ENCODE results near the gene LTB4R2. TPM values are rescaled to one million over a fixed set of nuclear protein-coding genes. Genes with fewer than 3 reads are reported as not detected.

Gene LTB4R2
- total and polyA plus RNA-seq, 2 experiments from 2014 or later = 0.45 to 3.5 TPM

DNA sequence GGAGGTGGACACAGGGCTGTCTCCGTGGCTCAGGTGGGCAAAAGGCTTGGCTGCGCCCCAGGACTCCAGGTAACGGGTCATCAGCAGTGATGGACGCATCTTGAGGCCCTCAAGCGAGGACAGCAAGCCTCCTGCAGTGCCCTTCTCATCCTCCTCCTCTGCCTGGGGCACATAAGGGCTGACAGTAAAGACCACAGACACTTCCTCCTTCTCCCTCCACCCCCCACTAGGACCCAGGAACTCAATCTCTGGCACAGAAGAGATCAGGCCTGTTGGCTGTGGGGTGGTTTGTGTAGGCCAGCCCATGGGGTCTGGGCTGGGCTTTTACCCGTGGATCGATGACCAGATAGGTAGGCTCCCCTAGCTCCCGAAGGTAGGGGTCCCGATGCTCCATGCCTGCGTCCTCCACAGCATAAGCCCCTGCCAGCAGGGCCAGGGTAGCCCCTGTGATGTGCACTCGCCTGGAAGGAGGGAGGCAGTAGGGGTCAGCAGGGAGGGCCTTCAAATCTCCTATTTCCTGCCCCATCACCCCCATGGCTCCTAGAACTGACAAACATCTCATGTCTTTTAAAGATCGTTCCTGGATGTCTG lies 19.2 kb downstream of the LTB4R2 start:
- Histone ChIP-seq H3K27ac (no peak overlapping the region), H3K4me2 (ENCODE audit: unreplicated experiment) (no peak overlapping the region), H3K36me3 (ENCODE audit: low read depth) (no peaks in the 10 kb centered on the region), H2AFZ (no peak overlapping the region), H3K9ac (no peak overlapping the region), H3K27me3 (replicated peaks; ENCODE audit: insufficient read depth) (no peaks in the 10 kb centered on the region), H3K9me3 (ENCODE audit: low read depth) (no peaks in the 10 kb centered on the region), H3F3A (ENCODE audit: insufficient read depth) (no peaks in the 10 kb centered on the region), H3K4me3 (no peak overlapping the region), H4K20me1 (ENCODE audit: insufficient read depth) (no peaks in the 10 kb centered on the region), H3K4me1 (ENCODE audit: insufficient read depth) (peaks cover 5% of the 10 kb centered on the region; the same call in 1 of the 2 replicates), H3K9me2 (ENCODE audit: insufficient read depth) (no peaks in the 10 kb centered on the region), H3K79me2 (ENCODE audit: insufficient read depth) (no peaks in the 10 kb centered on the region)
- WGBS, 2 experiments (ENCODE audit: low coverage in 1 of 2, low lambda C conversion rate in 2 of 2, missing lambda C conversion rate in 2 of 2) = 76 to 82% methylated on average over 12 of the region's 12 CpGs
- TF ChIP-seq EZH2 (IDR thresholded peaks at IDR 0.05; ENCODE audit: insufficient read depth, poor library complexity, severe bottlenecking) = no peak
- no peak for DNase-seq
- in situ Hi-C loops (cut with MboI) = no loop called here

DNA sequence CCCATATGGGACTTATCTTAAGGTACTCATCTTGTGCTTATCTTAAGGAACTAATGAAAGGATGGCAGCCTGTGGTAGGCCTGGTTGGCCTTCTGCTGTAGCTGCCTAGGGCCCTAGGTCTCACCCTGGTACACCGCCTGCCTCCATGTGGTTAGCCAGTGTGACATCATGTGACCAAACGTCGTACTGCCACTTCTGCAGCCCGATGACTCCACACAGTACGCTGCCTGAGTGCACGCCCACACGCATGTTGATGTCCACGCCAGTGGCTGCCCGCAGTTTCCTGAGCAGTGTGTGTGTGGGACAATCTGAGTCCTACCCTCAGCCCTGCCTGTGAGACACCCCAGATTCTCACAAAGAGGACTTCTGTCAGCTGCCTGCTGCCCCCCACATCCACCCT lies 19.8 kb downstream of the LTB4R2 start:
- H4K20me1 ChIP-seq (ENCODE audit: insufficient read depth) = no peaks in the 10 kb centered on the region
- in situ Hi-C loops (cut with MboI) = no loop called here
- no peak overlapping the region for H2AFZ ChIP-seq
- DNase-seq = peak; percentile 47
- H3K79me2 ChIP-seq (ENCODE audit: insufficient read depth) = no peaks in the 10 kb centered on the region
- H3K27ac ChIP-seq = no peak overlapping the region
- H3K4me2 ChIP-seq (ENCODE audit: unreplicated experiment) = no peak overlapping the region
- no peak overlapping the region for H3K9ac ChIP-seq
- no peaks in the 10 kb centered on the region for H3K36me3 ChIP-seq (ENCODE audit: low read depth)
- TF ChIP-seq EZH2phosphoT487 (IDR thresholded peaks at IDR 0.05; ENCODE audit: insufficient read depth, low read depth) (no peak), EZH2 (IDR thresholded peaks at IDR 0.05; ENCODE audit: insufficient read depth, poor library complexity, severe bottlenecking) (no peak)
- H3F3A ChIP-seq (ENCODE audit: insufficient read depth) = no peaks in the 10 kb centered on the region
- H3K9me3 ChIP-seq (ENCODE audit: low read depth) = no peaks in the 10 kb centered on the region
- H3K4me1 ChIP-seq (ENCODE audit: insufficient read depth) = peaks cover 7% of the 10 kb centered on the region; the same call in 1 of the 2 replicates
- WGBS, 2 experiments (ENCODE audit: low coverage in 1 of 2, low lambda C conversion rate in 2 of 2, missing lambda C conversion rate in 2 of 2) = 63 to 76% methylated on average over 9 of the region's 9 CpGs
- H3K27me3 ChIP-seq (replicated peaks; ENCODE audit: insufficient read depth) = no peaks in the 10 kb centered on the region
- H3K4me3 ChIP-seq = no peak overlapping the region
- no peaks in the 10 kb centered on the region for H3K9me2 ChIP-seq (ENCODE audit: insufficient read depth)

DNA sequence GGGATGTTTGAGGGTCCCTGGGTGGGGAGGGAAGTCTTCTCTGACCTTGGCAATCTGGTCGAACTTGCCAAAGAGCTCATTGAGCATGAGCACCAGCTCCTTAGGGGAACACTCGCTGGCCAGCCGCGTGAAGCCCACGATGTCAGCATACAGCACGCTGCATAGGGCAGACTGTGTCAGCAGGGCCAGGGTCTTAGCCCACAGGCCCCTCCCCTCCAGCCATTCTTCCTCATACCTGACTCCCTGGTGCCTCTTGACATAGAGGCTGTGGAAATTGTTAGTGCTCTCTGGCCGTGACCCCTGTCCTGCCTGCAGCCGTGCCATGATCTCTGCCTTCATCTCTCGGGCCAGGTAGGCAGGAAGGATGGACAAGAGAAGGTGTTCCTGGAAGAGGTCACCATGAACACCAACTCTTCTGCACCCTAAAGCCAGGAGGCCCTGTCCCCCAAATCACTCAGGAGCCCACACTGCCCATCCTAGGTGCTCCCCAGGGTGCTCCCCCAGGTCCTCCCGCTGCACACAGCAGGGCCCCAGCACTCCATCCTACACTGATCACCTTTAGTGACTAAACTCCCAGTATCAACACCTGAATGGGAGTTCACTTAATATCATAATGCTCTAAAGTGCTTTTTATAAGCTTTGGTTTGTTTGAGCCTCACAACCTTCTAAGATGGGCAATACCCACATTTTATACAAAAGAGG lies 21.2 kb downstream of the LTB4R2 start:
- in situ Hi-C loops (cut with MboI) = no loop called here
- H2AFZ ChIP-seq = no peak overlapping the region
- TF ChIP-seq EZH2phosphoT487 (IDR thresholded peaks at IDR 0.05; ENCODE audit: insufficient read depth, low read depth) (no peak), EZH2 (IDR thresholded peaks at IDR 0.05; ENCODE audit: insufficient read depth, poor library complexity, severe bottlenecking) (no peak)

DNA sequence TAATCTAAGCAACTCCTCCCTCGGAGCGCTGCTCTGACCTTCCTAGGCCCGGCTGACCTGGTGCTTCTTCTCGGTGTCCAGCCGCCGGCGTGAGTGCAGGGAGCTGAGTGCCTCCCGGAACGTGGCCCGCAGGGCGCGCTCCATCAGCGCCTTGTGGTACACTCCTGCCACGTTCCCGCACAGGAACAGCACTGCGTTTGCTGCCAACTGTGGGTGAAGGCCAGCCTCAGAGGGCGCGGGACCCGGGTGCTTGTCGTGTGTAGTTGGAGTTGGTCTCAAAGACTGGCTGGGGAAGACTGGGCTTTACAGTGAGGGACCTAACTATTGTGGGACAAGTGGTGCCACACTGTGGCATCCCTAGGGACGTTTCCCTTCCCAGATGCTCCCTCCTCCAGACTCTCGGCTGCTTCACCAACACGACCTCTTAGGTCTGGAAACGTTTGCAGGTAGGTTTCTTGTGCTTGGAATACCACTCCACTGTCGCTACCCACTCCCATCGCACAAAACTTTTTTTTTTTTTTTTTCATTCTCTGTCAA lies 21.9 kb downstream of the LTB4R2 start:
- H3K9me3 ChIP-seq (ENCODE audit: low read depth) = no peaks in the 10 kb centered on the region
- WGBS, 2 experiments (ENCODE audit: low coverage in 1 of 2, low lambda C conversion rate in 2 of 2, missing lambda C conversion rate in 2 of 2) = 68 to 74% methylated on average over 26 of the region's 26 CpGs
- H3K27me3 ChIP-seq (replicated peaks; ENCODE audit: insufficient read depth) = no peaks in the 10 kb centered on the region
- H3K9me2 ChIP-seq (ENCODE audit: insufficient read depth) = no peaks in the 10 kb centered on the region
- DNase-seq = no peak
- in situ Hi-C loops (cut with MboI) = no loop called here
- H3K4me3 ChIP-seq = no peak overlapping the region
- H4K20me1 ChIP-seq (ENCODE audit: insufficient read depth) = no peaks in the 10 kb centered on the region
- peaks cover 7% of the 10 kb centered on the region; the same call in 1 of the 2 replicates for H3K4me1 ChIP-seq (ENCODE audit: insufficient read depth)
- no peaks in the 10 kb centered on the region for H3K79me2 ChIP-seq (ENCODE audit: insufficient read depth)
- no peak overlapping the region for H2AFZ ChIP-seq
- no peak overlapping the region for H3K9ac ChIP-seq
- no peak for TF ChIP-seq EZH2 (IDR thresholded peaks at IDR 0.05; ENCODE audit: insufficient read depth, poor library complexity, severe bottlenecking)
- no peak for TF ChIP-seq EZH2phosphoT487 (IDR thresholded peaks at IDR 0.05; ENCODE audit: insufficient read depth, low read depth)
- no peak overlapping the region for H3K27ac ChIP-seq
- no peak overlapping the region for H3K4me2 ChIP-seq (ENCODE audit: unreplicated experiment)
- no peaks in the 10 kb centered on the region for H3K36me3 ChIP-seq (ENCODE audit: low read depth)
- H3F3A ChIP-seq (ENCODE audit: insufficient read depth) = no peaks in the 10 kb centered on the region

More for the DNA sequence above, 21.2 kb downstream of the LTB4R2 start:
- H3K4me3 ChIP-seq = no peak overlapping the region
- DNase-seq = no peak
- peaks cover 7% of the 10 kb centered on the region; the same call in 1 of the 2 replicates for H3K4me1 ChIP-seq (ENCODE audit: insufficient read depth)
- no peak overlapping the region for H3K27ac ChIP-seq
- no peaks in the 10 kb centered on the region for H3K9me2 ChIP-seq (ENCODE audit: insufficient read depth)
- H3K4me2 ChIP-seq (ENCODE audit: unreplicated experiment) = no peak overlapping the region
- H3K9ac ChIP-seq = no peak overlapping the region
- H3K36me3 ChIP-seq (ENCODE audit: low read depth) = no peaks in the 10 kb centered on the region
- no peaks in the 10 kb centered on the region for H3K27me3 ChIP-seq (replicated peaks; ENCODE audit: insufficient read depth)
- no peaks in the 10 kb centered on the region for H3K79me2 ChIP-seq (ENCODE audit: insufficient read depth)
- WGBS, 2 experiments (ENCODE audit: low coverage in 1 of 2, low lambda C conversion rate in 2 of 2, missing lambda C conversion rate in 2 of 2) = 90 to 92% methylated on average over 10 of the region's 10 CpGs
- H4K20me1 ChIP-seq (ENCODE audit: insufficient read depth) = no peaks in the 10 kb centered on the region
- no peaks in the 10 kb centered on the region for H3F3A ChIP-seq (ENCODE audit: insufficient read depth)
- H3K9me3 ChIP-seq (ENCODE audit: low read depth) = no peaks in the 10 kb centered on the region
